ELR (cell line): Measurements from ENCODE around the gene HIRIP3.
"Not testable (repeated sequence)": the region's sequence is repeated elsewhere in the genome, so short reads cannot be mapped to it uniquely, and the experiment has no call there.

Source experiments
- DNase-seq: peaks from one replicate; pipeline ENCODE4 v3.0.0-alpha.2; 2015; ENCODE audit warnings: low read depth

The HIRIP3 gene

DNA sequence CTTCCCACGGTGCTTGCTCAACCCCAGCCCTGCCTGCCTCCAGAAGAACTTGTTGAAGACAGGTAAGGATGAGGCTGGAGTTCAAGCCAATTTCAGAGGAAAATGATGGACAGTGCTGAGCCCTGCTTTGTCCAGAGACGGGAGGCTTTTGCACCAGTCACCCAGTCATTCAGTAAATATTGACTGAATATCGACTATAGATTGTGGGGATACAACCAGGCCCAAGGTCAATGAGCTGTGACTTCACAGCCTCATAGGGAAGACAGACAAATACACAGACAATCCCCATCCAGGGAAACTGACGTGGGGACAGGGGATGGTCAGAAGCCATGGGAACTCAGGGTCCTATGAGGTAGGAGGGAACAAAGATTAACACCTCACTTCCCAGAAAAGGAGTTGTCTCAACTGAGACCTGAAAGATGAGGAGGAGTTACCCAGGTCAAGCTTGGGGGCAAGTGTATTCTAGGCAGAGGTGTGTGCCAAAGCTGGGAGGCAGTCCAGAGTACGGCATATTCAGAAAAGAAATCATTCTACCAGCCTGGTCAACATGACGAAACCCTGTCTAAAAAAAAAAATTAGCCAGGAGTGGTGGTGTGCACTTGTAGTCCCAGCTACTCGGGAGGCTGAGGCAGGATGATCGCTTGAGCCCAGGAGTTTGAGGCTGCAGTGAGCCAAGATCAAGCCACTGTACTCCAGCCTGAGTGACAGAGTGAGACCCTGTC lies 21.3 kb upstream of the HIRIP3 start:
- DNase-seq, result no peak

DNA sequence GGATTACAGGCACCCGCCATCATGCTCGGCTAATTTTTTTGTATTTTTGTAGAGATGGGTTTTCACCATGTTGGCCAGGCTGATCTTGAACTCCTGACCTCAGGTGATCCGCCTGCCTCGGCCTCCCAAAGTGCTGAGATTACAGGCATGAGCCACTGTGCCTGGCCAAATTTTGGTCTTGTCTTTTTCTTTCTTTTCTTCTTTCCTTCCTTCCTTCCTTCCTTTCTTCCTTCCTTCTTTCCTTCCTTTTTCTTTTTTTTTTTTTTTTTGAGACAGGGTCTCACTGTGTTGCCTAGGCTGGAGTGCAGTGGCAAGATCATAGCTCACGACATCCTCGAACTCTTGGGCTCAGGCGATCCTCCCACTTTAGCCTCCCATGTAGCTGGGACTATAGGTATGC lies 20.0 kb upstream of the HIRIP3 start:
- DNase-seq, result not testable (repeated sequence)

DNA sequence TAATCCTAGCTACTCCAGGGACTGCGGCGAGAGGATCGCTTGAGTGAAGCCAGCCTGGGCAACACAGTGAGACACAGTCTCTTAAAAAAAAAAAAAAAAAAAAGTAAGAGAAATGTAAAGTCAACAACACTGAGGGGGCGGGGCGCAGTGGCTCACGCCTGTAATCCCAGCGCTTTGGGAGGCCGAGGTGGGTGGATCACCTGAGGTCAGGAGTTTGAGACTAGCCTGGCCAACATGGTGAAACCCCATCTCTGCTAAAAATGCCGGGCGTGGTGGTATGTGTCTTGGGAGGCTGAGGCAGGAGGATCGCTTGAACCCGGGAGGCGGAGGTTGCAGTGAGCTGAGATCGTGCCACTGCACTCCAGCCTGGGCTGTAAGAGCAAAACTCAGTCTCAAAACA lies 17.2 kb upstream of the HIRIP3 start:
- not testable (repeated sequence) for DNase-seq

DNA sequence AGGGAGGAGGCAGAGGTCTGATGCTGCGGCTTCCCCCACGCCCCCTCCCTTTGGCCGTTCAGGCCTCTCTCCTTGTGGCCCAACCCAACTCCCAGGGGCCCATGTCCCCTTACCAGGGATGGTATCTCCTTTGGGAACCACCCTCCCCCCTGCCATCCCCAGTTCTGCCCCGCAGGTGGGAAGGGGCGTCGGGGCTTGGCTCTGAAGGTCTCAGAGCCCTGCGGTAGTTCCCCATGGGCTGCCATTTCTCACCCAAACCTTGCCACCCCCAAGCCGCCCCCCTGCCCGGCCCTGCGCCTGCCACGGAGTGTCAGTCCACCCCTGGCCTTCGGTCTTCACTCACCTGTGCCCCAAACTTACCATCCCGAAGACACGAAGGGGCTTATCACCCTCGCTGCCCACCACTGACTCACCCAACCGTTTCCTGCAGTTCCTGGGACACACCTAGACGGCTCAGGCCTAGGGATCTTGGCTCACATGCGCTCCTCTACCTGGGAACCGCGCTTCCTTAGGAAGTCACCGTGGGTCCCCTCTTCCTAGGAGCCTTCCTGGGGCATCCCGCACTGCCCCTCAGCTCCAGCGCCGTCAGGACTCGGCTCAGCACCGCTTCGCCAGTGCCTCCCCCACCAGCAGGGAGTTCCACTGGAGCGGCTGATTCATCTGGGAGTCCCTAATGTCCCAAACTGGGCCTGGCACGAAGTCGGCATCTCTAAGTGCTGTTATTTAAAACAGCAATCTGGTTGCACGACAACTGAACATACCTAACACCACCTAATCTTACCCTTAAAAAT lies 16.5 kb upstream of the HIRIP3 start:
- DNase-seq, result no peak

DNA sequence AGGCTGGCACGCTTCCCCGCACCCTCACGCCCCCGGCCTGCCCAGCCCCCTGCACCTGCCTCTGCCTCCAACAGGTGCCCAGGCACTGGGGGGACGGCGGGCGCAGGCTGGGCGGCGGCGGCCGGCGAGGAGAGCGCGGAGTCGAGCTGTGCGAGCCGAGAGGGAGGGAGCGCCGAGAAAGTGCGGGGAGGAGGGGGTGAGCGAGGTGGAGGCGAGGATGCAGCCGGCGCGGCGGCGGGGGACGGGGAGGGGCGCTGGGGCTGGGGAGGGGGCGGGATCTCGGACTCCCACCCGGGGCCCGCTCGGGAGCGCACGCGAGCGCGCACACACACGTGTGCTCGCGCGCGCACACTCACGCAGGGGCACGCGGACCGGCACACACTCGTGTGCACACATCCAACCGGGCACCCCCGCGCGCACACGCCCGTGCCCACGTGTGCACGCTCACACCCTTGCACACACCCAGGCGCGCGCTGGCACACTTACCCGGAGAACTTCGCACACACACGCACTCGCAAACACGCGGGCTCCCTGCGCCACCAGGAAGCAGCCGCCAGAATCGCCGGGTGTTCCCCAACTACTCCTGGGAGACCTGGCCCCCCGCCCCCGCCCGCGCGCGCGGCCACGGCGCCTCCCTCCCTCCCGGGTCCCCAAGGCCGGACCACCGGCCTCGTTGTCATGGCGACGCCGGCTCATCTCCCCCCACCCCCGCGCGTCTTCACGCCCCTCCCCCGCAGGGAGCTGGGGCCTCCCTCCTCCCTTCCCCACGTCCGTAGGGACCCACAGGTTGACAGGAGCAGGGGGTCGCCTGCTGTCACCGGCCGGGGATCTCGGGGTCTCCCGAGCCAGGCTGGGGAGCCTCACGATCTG lies 15.7 kb upstream of the HIRIP3 start, which contains the start of gene DOC2A:
TSS of gene DOC2A (minus strand) at position 184 of the 870 bp plus-strand sequence. CDS start 805 bp downstream, outside the sequence.
- DNase-seq, result no peak

DNA sequence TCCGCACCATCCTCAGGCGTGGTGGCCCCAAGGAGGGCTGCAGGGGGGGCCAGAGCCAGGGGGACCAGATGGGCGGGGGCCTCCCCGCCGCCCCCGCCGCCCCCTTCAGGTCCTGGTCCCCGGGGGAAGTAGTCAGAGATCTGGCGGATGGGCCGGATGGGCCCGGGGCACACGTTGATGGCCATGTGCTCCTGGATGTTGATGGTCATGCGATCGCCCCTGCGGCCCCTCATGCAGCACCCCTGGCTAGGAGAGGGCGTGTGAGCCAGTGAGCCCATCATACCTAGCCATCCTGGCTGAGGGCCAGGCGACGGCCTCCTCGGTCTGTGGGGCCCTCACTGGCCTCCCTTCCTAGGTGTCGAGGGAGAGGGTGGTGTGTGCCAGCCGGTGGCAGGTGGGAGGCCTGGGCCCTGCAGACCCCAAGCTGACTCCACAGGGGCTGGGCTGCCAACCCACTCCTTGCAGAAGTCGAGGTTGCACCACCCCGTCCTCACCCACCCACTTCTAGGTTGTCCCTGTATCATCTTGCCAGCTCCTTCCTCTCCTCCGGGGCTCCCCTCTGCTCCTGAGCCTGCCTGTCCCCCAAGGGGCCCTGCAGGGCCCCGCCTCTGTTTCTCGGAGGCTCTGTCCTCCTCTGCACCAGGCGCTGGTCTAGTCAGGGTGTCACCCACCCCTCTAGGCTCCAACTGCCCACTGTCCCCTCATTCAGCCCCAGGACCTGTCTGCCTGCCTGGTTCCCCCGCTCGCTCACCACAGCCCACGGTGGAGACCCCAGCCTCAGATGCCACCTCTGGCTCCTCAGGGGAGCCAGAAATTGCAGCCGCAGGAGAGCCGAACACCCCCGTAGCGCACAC lies 14.8 kb upstream of the HIRIP3 start:
- DNase-seq, result no peak

DNA sequence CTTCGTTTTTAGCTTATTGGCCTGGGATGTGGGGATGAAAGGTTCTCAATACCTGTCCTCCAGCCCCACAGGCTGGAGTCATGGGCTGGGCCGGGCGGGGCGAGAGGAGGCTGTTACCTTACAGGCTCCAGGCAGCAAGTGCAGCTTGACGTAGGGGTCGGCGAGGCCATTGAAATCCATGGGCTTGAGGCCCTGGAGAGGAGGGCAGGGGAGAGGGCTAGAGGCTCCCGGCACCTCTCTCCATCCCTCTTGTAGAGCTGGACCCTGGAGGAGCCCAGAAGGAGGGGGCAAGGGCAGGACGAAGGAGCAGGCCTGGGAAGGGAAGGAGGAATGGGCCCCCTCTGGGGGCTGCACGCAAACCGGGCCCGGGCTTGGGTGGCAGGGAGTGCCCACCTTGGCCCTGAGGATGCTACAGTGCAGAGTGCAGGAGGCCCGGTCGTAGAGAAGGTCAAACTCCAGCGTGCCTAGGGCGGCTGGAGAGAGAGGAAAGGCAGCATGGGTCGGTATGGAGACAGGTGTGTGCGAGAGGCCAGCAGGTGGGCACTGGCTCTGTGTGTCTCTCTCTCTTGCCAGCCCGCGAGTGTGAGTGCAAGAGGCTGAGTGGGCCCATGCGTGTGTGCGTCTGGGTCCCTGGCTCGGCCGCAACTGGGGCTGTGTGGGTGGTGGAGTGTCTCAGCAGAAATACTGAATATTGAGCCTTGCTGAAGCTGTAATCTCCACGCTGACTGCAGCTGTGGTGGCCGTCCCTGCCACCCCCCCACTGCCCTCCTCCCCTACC lies 13.9 kb upstream of the HIRIP3 start:
- no peak for DNase-seq

DNA sequence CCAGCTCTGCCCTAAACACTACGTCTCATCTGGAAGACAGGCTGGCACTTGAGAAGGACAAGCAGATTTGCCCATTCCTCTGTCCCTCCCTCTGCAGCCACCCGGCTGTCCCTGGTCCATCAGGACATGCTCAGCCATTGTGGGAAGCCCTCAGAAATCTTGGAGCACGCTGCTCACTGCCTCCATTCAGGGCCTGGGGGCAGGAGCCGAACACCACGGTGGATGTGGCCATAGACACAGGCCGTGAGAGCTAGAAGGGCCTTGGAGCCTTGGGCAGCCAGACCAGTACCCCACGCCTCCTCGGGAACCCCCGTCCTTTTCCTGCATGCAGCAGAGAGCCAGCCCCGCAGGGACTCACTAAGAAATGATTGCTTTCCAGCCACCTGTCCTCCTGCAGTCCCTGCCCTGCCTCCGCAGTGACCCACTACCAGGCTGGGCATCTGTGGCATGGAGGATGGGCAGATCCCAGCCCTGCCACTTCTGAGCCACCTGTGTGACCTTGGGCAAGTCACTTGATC lies 12.0 kb upstream of the HIRIP3 start:
- DNase-seq, result no peak

DNA sequence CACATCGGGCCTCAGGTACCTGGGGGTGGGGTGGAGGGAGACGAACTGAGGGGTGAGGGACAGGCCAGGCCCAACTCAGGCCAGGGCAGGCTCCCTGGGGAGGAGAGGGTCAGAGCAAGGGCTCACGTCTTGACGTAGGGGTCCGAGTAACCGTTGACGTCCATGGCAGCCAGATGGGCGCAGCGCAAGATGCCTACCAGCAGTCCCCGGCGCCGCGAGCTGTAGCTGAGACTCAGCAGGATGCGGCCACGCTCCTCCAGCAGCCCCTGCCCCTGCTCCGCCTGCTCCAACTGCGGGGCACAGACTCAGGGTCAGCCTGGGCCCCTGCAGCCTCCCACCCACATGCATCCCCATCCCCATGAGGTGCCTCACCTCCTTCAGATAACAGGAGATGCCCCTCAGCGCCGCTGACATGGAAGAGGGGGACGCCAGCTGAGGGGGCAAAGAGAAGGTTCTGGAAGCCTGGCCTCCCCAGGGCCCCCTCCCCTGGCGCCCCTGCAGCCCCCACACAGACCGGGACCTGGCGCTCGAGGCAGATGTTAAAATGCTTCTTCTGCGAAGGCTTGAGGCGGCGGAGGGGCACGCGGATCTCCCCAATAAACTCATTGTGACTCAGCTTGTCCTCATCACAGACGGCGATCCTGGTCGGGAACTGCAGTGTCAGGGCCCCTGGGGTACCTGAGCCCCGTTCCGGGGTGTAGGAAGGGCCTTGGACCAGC lies 11.4 kb upstream of the HIRIP3 start:
- DNase-seq, result no peak

DNA sequence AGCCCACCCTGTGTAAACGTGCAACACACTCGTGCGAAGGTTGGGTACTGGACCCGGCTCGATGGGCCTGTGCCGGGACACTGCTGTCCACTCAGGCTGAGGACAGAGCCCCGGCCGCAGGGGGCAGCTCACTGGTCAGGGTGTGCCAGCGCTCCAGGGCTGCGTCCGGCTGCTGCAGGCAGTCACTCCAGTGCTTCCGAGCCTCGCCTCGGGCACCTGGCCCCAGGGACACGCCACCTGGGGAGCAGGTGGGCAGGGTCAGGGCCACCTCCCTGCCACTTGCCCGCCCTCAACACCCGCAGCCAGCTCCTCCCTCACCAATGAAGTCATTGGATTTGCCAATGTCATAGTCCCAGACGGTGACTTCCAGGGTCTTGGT lies 10.7 kb upstream of the HIRIP3 start:
- no peak for DNase-seq

DNA sequence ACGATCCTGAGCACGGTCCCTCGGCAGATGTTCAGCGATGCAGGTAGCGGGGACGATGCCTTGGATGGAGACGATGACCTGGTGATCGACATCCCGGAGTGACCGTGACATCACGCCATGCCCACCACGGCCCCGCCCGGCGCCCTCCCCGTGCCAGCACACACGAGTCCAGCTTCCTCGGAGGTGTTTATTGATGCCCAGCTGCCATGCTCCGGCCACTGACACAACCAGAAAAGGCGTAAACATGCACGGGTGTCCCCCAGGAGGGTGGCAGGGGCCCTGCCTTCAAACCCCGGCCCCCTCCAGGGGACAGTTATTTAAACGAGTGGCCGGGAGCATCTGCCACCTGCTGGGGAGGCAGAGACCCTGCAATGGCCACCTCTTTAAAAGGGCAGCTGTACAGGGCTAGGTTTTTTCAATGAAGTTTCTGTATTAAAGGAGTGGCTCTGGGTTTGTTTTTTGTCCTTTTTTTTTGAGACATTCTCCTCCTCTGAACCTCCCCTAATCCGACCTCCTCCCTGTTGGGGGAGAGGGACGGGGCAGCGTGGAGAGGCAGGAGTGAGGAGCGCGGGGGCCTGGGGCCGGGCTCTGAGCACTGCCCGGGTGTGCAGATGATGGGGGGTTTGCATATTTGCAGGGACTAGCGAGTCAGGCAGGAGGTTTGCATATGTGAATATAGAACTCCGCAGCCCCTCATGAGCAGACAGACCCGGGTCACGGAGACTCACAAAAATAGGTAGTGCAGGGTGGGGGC lies 10.1 kb upstream of the HIRIP3 start:
- peak; percentile 66 for DNase-seq

DNA sequence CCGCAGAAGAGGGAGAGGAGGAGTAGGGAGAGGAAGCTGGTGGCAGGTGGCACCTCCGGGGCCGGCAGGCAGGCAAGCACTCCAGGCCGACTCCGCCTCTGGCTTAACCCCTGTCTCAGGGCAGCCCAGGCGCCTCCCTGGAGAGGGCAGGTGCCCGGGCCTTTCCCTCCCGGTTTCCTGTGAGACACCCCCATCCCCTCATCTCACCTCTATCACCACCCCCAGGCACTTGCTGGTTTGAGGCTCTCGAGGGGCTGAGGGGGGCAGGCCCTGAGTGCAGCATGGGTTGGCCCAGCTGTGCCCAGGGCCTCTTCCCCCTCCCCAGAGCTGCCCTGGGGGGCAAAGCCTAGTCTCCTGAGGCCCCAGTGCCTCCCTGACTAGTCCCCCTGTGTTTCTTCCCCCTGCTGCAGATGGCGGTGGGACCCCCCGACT lies 9.4 kb upstream of the HIRIP3 start:
- no peak for DNase-seq

DNA sequence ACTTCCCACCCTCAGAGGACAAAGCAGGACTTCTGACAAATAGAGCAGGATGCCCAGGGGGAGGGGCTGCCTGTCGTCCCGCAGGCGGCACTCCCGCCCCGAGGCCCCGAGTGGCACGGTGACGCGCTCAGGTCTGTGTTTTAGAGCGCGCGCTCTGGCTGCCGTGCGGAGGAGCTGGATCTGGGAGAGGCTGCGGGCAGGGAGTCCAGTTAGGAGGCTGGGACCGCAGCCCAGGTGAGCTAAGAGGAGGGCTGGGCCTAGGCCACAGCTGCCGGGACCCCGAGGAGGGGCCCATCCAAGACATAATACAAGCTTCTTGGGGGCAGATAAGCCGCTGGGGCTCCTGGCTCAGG lies 9.0 kb upstream of the HIRIP3 start:
- DNase-seq, result no peak

DNA sequence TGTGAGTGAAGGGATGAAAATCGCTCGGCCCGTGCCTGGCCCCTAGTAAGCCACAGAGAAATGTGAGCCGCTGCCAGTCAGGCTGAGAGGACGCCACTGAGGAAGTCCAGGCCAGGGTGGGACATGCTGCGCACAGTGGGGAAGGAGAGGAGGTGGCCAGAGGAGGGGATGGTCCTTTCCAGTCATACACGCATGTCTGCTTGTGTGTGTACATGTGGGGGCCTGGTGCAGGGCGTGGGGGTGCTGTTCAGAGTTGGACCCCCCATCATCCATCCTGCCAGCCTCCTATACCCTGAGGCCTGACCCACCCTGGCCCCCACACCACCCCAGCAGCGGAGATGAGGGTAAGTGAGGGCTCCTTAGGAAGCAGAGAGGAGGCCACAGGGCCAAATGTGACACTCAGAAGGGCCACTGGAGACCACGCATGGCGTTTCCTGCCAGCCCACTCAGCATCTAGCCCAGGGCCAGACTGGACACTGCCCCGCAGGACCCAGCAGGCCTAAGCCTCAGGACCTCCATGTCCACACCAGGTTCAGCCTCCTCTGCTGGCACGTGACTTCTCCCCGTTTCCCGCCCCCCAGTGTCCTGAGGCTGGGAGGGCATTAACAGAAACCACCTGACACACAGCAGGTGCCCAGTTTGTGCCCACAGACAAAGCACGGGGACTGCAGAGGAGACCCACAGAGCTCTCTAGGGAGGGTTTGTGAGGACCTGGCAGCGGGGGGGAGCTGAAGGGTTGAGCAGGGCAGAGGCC lies 8.4 kb upstream of the HIRIP3 start:
- no peak for DNase-seq

DNA sequence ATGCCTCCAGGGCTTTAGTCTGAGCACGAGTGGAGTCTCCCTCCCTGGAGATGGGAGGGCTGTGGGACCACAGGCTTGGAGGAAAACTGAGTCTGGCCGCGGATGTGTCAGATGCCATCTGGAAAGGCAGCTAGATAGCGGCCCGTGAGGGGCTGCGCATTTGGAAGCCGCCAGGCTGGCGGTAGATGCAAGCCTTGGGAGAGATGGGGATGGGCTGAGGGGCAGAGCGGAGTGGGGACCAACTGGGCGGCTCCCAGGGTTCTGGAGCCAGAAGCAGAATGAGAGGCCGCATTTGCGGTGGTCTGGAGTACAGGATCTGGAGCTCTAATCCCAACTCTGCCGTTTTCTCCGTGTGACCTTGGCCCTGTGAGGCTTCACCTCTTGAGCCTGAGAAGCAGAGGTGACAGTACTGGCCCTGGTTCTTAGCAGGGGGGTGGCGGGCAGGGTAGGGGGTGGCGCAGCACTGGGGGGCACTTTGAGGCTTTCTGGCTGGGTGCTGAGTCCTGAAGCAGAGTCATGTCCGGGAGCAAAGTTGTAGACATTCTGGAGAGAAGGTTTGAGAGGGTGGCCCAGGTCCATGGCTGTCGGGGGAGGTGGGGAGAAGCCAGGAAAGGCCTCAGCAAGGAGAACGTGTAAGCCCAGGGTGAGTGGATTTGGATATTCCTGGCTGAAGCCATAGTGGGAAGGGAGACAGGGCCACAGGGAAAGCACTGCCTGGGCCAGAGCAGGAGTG lies 7.4 kb upstream of the HIRIP3 start:
- no peak for DNase-seq

DNA sequence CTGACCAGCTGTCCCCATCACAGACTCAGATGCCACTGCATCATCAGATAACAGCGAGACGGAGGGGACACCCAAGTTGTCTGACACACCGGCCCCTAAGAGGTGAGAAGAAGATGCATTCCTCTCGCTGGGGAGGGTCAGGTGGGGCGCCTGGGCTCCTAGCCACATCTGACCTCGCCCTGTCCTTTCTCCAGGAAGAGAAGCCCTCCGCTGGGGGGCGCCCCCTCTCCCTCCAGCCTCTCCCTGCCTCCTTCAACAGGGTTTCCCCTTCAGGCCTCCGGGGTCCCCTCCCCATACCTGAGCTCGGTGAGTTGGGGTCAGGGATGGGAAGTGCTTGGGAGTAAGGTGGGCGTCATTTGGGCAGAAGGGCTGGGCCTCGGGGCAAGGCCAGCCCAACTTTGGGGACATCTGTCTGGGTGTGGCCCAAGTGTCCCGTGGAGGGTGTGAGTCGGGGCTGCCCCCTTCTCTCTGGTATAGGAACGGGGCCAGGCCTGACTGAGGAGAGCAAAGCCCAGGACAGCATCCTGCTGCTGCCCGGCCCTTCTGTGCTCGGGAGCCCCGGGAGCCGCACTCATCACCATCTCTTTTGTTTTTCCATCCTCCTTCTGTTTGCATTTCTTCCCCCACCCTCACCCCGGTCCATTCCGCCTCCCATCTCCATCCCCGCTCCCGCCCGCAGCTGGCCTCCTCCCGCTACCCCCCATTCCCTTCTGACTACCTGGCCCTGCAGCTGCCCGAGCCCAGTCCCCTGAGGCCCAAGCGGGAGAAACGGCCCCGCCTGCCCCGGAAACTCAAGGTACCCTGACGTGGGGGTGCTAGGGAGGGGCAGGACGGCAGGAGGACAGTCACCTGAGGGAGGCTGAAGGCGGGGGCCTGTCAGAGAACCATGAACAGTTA lies 5.6 kb upstream of the HIRIP3 start:
- DNase-seq, result no peak

DNA sequence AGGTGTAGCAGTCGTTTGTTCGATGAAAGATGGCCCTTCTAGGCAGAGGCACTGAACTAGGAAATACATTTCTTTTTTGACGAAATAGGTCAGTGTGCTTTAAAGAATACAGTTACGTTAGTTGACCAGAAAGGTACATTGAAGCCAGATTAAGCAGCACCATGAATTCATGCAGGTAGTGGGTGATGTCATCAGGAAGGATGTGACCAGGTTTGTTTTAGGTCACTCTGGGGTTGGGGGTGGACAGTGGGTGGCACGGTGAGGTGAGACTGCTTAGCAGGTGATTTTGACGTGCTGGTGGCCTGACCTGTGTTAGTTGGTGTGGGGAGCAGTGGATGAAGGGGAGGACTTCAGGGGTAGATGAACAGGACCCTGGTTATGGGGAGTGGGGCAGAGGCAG lies 4.2 kb upstream of the HIRIP3 start:
- DNase-seq, result no peak
